OCI-LY7 (cell line): ENCODE data around the gene CPEB4. TPM values are rescaled to one million over a fixed set of nuclear protein-coding genes. Genes with fewer than 3 reads are reported as not detected.

Source experiments
- BruUV-seq: library from RNA; stranded (reverse); fragments of 400-500 nt; replicated peaks from 2 replicates; lab custom pipeline; 2021; lab: Mats Ljungman, UMichigan
- CTCF ChIA-PET: fragments of 300-600 bp; sonication (Branson Sonifier 250); formaldehyde crosslinking; loops from one replicate; lab custom pipeline; 2022; ENCODE audit warnings: antibody characterized with exemption; ENCODE audit not compliant: unreplicated experiment; lab: Charles Lee
- POLR2A ChIA-PET: fragments of 300-600 bp; sonication (Branson Sonifier 250); formaldehyde crosslinking; loops from one replicate; lab custom pipeline; 2022; ENCODE audit warnings: antibody characterized with exemption; lab: Charles Lee
- DNase-seq: peaks from one replicate; pipeline ENCODE4 v3.0.0-alpha.2; 2015; ENCODE audit warnings: low spot score
- H2AFZ ChIP-seq: fragments of 200-600 bp; sonication (generic), shearing (Covaris generic); 2 replicates; pipeline ENCODE4 v1.6.1; 2014; ENCODE audit warnings: mild to moderate bottlenecking, antibody characterized with exemption, low read length, moderate library complexity
- H3K27ac ChIP-seq: fragments of 200-600 bp; sonication (generic); 2 replicates; pipeline ENCODE4 v1.5.1; 2014; ENCODE audit warnings: mixed run types, low read depth, mild to moderate bottlenecking, moderate library complexity, low read length, inconsistent platforms; ENCODE audit not compliant: poor library complexity, severe bottlenecking
- H3K36me3 ChIP-seq: fragments of 200-600 bp; sonication (generic); 2 replicates; pipeline ENCODE4 v1.6.1; 2014; ENCODE audit warnings: mild to moderate bottlenecking, antibody characterized with exemption, low read length, moderate library complexity, mixed read lengths; ENCODE audit not compliant: insufficient read depth
- H3K4me1 ChIP-seq: fragments of 200-600 bp; sonication (generic); 2 replicates; pipeline ENCODE4 v1.5.1; 2014; ENCODE audit warnings: mild to moderate bottlenecking, low read length; ENCODE audit not compliant: insufficient read depth, poor library complexity, severe bottlenecking
- H3K4me2 ChIP-seq: fragments of 200-600 bp; sonication (generic); 2 replicates; pipeline ENCODE4 v1.6.1; 2014; ENCODE audit warnings: mild to moderate bottlenecking, low read length
- H3K4me3 ChIP-seq: fragments of 200-600 bp; sonication (generic); 2 replicates; pipeline ENCODE4 v1.5.1; 2014; ENCODE audit warnings: mild to moderate bottlenecking, low read depth, low read length; ENCODE audit not compliant: poor library complexity, severe bottlenecking
- H3K79me2 ChIP-seq: fragments of 200-600 bp; sonication (generic); 2 replicates; pipeline ENCODE4 v1.6.1; 2016; ENCODE audit warnings: low read depth, mild to moderate bottlenecking, low read length, moderate library complexity, mixed read lengths; ENCODE audit not compliant: insufficient read depth
- H3K9me2 ChIP-seq: fragments of 200-600 bp; sonication (generic); 2 replicates; pipeline ENCODE4 v1.6.1; 2016; ENCODE audit warnings: mild to moderate bottlenecking, low read length, mixed read lengths; ENCODE audit not compliant: insufficient read depth
- H3K9me3 ChIP-seq: fragments of 200-600 bp; sonication (generic); 2 replicates; pipeline ENCODE4 v1.6.1; 2014; ENCODE audit warnings: mild to moderate bottlenecking, mixed run types, low read length, mixed read lengths
- H4K20me1 ChIP-seq: fragments of 200-600 bp; sonication (generic); 2 replicates; pipeline ENCODE4 v1.6.1; 2014; ENCODE audit warnings: mild to moderate bottlenecking, antibody characterized with exemption, low read length, moderate library complexity, mixed read lengths; ENCODE audit not compliant: insufficient read depth
- CTCF ChIP-seq: fragments of 200-600 bp; sonication (generic); conservative IDR thresholded peaks from 2 replicates; pipeline ENCODE4 v1.5.1; 2014; ENCODE audit warnings: mild to moderate bottlenecking, antibody characterized with exemption, low read length, moderate library complexity, mixed read lengths
- EZH2phosphoT487 ChIP-seq: fragments of 200-600 bp; sonication (generic); IDR thresholded peaks from 2 replicates; pipeline ENCODE4 v1.6.1; 2018; ENCODE audit warnings: low read depth, borderline replicate concordance, mild to moderate bottlenecking, mixed run types, antibody characterized with exemption, low read length, moderate library complexity, mixed read lengths
- intact Hi-C: fragments of 100-400 bp; cut with micrococcal nuclease; formaldehyde crosslinking; loops from one replicate; pipeline ENCODE4 v1.10.0; 2022; ENCODE audit not compliant: unreplicated experiment
- total RNA-seq, 2 experiments: library from RNA; depleted of rRNA in 1 of 2; stranded (reverse); fragments of >200 nt in 1 of 2; shearing (Covaris generic) in 1 of 2; gene quantifications; 2 replicates each; pipeline ENCODE4 v1.2.3, GENCODE V29; 2014 to 2022

Gene CPEB4
- total RNA-seq, 2 experiments from 2014 or later, result 12.6 to 31.8 TPM

DNA sequence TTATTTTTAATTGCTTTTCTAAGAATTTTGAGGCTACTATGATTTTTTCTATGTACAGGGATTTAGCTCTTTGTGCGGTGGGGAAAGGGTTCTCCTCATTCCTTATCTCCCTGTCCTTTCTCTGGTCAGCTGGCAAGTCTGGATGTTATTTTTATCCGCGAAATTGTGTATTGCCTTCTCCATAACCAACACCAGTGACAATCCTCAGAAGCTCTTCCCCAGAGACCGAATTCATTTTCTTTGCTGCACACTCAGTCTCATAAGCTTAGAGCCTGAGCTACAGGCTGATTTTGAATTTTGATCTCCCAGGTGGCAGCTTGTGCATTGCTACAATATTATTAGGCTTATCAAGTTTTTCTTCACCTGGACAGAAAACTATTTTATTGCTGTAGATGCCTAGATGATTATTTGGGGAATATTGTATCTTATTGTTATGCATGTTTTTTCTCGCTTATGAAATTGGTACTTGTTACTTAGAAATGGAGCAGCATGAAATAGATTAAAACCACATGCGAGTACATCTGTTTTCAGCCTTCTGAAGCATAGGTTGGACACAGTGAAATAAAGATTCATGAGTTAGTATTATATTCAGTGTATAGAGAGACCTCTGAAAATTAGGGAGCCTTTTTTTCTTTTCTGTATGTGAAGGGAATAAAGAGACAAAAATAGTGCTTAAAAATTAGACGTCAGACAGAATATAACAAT is 27.3 kb downstream of the CPEB4 start:
- intact Hi-C loops, result loop anchor here (2.0 to 5.0 kb wide), 2 partner anchors 21 to 218 kb away; no protein-coding TSS in a partner anchor
- peaks cover 35% of the 10 kb centered on the region for H3K36me3 ChIP-seq
- TF ChIP-seq CTCF (no peak), EZH2phosphoT487 (no peak)
- no peak for DNase-seq
- H4K20me1 ChIP-seq, result no peaks in the 10 kb centered on the region
- ChIA-PET CTCF (interaction anchor here (0.6 to 0.9 kb wide), 3 partner anchors 10 to 94 kb away, joined by 3 to 6 read pairs (median 3); no protein-coding TSS in a partner anchor), POLR2A (interaction anchor here (0.6 to 8.4 kb wide), 18 partner anchors 12 to 271 kb away, joined by 3 to 114 read pairs (median 4); partner anchors contain the start of gene CPEB4)
- peak overlapping the region; percentile 91 for H3K4me2 ChIP-seq
- H3K9me3 ChIP-seq, result no peaks in the 10 kb centered on the region
- BruUV-seq, result no TSS peak
- peaks cover 85% of the 10 kb centered on the region for H3K4me1 ChIP-seq
- 0 out of 2 replicates have a peak overlapping the region, but pooled peaks have one; percentile 19 for H2AFZ ChIP-seq
- peaks cover 91% of the 10 kb centered on the region for H3K79me2 ChIP-seq
- H3K4me3 ChIP-seq, result no peak overlapping the region
- H3K27ac ChIP-seq, result peak overlapping the region; percentile 88
- H3K9me2 ChIP-seq, result no peaks in the 10 kb centered on the region

GRCh38 chr5:173916233-173916632 is 28.1 kb downstream of the CPEB4 start:
- ChIA-PET POLR2A (interaction anchor here (0.6 to 8.4 kb wide), 11 partner anchors 9 to 289 kb away, joined by 3 to 114 read pairs (median 3); partner anchors contain the start of gene CPEB4), CTCF (no interaction called here)
- peak; percentile 52 for DNase-seq
- Histone ChIP-seq H3K79me2 (peaks cover 92% of the 10 kb centered on the region), H2AFZ (peak overlapping the region; percentile 19; the same call in 1 of the 2 replicates), H3K36me3 (peaks cover 34% of the 10 kb centered on the region), H3K9me2 (no peaks in the 10 kb centered on the region), H3K9me3 (no peaks in the 10 kb centered on the region), H4K20me1 (no peaks in the 10 kb centered on the region), H3K27ac (peak overlapping the region; percentile 88), H3K4me1 (peaks cover 88% of the 10 kb centered on the region), H3K4me3 (peak overlapping the region; percentile 22), H3K4me2 (peak overlapping the region; percentile 91)
- no TSS peak for BruUV-seq
- TF ChIP-seq CTCF (no peak), EZH2phosphoT487 (no peak)
- intact Hi-C loops, result loop anchor here (2.0 to 5.0 kb wide), 2 partner anchors 21 to 219 kb away; no protein-coding TSS in a partner anchor
